Body of pancreas (tissue), 4 donors: Measurements from ENCODE around the gene F8. TPM values are rescaled to one million over a fixed set of nuclear protein-coding genes. Genes with fewer than 3 reads are reported as not detected.
"Not testable (repeated sequence)": the region's sequence is repeated elsewhere in the genome, so short reads cannot be mapped to it uniquely, and the experiment has no call there.

ENCODE experiments used
- ATAC-seq: fragments of 150-250 bp; one replicate; pipeline ENCODE4 v1.9.1; 2016
- DNase-seq, 4 donors: peaks; one replicate each; pipeline ENCODE4 v3.0.0-alpha.2; 2019
- H3K27ac ChIP-seq, 4 donors: fragments of 200-600 bp; sonication (generic); 1 replicate in 3 of 4; 2 replicates in 1 of 4; pipeline versions ENCODE4 v1.5.1 to v1.6.1; 2016 to 2019; ENCODE audit warnings: mild to moderate bottlenecking in 1 of 4, mixed read lengths in 1 of 4, moderate library complexity in 1 of 4
- H3K27me3 ChIP-seq, 2 donors: fragments of 200-600 bp; sonication (generic); one replicate each; pipeline ENCODE4 v1.6.0; 2016; ENCODE audit warnings: mild to moderate bottlenecking in 1 of 2
- H3K36me3 ChIP-seq, 2 donors: fragments of 200-600 bp; sonication (generic); replicated peaks in 1 of 2; 2 replicates each; pipeline ENCODE4 v1.5.1; 2016; ENCODE audit warnings: low read depth in 2 of 2; ENCODE audit not compliant: insufficient read depth in 1 of 2
- H3K4me1 ChIP-seq: fragments of 200-600 bp; sonication (generic); one replicate; pipeline ENCODE4 v1.6.0; 2016
- H3K4me3 ChIP-seq, 2 donors: fragments of 200-600 bp; sonication (generic); 1 replicate in 1 of 2; 2 replicates in 1 of 2; pipeline ENCODE4 v1.5.1; 2016 to 2019
- H3K9me3 ChIP-seq, 3 donors: fragments of 200-600 bp; sonication (generic); 1 replicate in 2 of 3; 2 replicates in 1 of 3; pipeline ENCODE4 v1.5.1; 2016
- POLR2A ChIP-seq, 3 donors: fragments of 450-650 bp; IDR thresholded peaks; one replicate each; pipeline ENCODE4 v1.6.1; 2016; ENCODE audit warnings: antibody characterized with exemption in 3 of 3, mild to moderate bottlenecking in 2 of 3
- WGBS, 2 donors: methylation state at CpG; one replicate each; pipeline ENCODE4 v1.1.5; 2017; 5-methylcytosine and 5-hydroxymethylcytosine counted together
- intact Hi-C: fragments of 100-400 bp; cut with DNase I; formaldehyde crosslinking; loops from one replicate; pipeline ENCODE4 v1.15.1; 2023
- total RNA-seq, 2 donors: library from RNA; depleted of rRNA; stranded (reverse); fragments of >200 nt; gene quantifications; one replicate each; pipeline ENCODE4 v1.1.0, GENCODE V29; 2016
- TF ChIP-seq, protein P1 (sequence below), 7 experiments: fragments of 450-650 bp in 4 of 7; fragments of 200-600 bp in 3 of 7; sonication (generic) in 3 of 7; IDR thresholded peaks; one replicate each; pipeline ENCODE4 v1.5.1; 2016 to 2019; ENCODE audit warnings: antibody characterized with exemption in 7 of 7

Gene F8
- total RNA-seq, 2 donors from 2014 or later, result 5.7 to 9.2 TPM

DNA sequence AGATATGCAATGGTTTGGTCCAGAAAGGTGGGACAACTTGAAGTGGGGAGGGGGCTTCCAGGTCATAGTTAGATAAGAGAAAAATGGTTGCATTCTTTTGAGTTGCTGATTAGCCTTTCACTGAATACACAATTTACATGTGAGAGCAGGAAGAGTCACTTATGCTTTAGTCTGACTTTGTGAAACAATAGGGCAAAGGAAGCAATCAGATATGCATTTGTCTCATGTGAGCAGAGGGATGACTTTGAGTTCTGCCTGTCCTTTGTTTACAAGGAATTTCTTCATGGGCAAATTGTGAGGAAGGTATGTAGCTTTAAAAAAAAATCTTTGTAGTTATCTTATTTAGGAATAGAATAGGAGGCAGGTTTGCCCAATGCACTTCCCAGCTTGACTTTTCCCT is 201.0 kb downstream of the F8 start:
- DNase-seq (no peak), ATAC-seq (no peak)
- H3K36me3 ChIP-seq, result no peaks in the 10 kb centered on the region
- no peak overlapping the region for H3K27ac ChIP-seq
- H3K27me3 ChIP-seq, result no peaks in the 10 kb centered on the region
- H3K9me3 ChIP-seq, result no peaks in the 10 kb centered on the region
- H3K4me1 ChIP-seq, result no peaks in the 10 kb centered on the region
- intact Hi-C loops, result no loop called here
- H3K4me3 ChIP-seq, result no peak overlapping the region
- no peak for TF ChIP-seq POLR2A (IDR thresholded peaks at IDR 0.05)
- TF ChIP-seq, protein P1, sequence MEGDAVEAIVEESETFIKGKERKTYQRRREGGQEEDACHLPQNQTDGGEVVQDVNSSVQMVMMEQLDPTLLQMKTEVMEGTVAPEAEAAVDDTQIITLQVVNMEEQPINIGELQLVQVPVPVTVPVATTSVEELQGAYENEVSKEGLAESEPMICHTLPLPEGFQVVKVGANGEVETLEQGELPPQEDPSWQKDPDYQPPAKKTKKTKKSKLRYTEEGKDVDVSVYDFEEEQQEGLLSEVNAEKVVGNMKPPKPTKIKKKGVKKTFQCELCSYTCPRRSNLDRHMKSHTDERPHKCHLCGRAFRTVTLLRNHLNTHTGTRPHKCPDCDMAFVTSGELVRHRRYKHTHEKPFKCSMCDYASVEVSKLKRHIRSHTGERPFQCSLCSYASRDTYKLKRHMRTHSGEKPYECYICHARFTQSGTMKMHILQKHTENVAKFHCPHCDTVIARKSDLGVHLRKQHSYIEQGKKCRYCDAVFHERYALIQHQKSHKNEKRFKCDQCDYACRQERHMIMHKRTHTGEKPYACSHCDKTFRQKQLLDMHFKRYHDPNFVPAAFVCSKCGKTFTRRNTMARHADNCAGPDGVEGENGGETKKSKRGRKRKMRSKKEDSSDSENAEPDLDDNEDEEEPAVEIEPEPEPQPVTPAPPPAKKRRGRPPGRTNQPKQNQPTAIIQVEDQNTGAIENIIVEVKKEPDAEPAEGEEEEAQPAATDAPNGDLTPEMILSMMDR (IDR thresholded peaks at IDR 0.05), result no peak

DNA sequence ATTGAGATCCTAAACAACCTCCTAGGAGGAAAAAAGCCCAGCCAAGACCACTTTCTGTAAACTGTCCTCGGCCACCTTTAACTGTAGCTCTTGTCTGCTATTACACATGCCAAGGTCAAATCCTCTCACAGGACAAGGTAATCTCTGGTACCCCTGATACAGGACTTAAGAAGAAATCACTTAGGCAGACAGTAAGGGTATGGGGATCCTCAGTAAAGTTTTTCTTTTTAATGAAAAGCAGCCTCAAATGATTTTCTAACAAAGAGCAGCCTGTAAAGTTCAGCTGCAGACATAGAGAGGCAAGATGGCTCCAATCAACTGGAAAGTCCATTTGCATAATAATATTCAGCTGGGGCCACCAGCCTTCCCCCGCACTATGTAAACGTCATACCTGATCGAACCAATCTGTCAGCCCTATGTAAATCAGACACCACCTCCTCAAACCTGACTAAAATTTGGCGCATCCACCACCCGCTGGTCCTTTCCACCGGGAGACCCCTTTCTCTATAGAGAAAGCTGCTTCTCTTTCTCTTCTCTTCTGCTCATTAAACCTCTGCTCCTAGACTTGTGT is 202.7 kb downstream of the F8 start:
- H3K4me1 ChIP-seq, result no peaks in the 10 kb centered on the region
- H3K27ac ChIP-seq, result no peak overlapping the region
- intact Hi-C loops, result no loop called here
- H3K9me3 ChIP-seq, result no peaks in the 10 kb centered on the region
- DNase-seq (no peak), ATAC-seq (no peak)
- no peaks in the 10 kb centered on the region for H3K36me3 ChIP-seq
- WGBS, 2 donors, result 89% methylated on average over 7 of the region's 7 CpGs
- no peak overlapping the region for H3K4me3 ChIP-seq
- no peaks in the 10 kb centered on the region for H3K27me3 ChIP-seq
- TF ChIP-seq, protein P1 (IDR thresholded peaks at IDR 0.05), result no peak
- no peak for TF ChIP-seq POLR2A (IDR thresholded peaks at IDR 0.05)

DNA sequence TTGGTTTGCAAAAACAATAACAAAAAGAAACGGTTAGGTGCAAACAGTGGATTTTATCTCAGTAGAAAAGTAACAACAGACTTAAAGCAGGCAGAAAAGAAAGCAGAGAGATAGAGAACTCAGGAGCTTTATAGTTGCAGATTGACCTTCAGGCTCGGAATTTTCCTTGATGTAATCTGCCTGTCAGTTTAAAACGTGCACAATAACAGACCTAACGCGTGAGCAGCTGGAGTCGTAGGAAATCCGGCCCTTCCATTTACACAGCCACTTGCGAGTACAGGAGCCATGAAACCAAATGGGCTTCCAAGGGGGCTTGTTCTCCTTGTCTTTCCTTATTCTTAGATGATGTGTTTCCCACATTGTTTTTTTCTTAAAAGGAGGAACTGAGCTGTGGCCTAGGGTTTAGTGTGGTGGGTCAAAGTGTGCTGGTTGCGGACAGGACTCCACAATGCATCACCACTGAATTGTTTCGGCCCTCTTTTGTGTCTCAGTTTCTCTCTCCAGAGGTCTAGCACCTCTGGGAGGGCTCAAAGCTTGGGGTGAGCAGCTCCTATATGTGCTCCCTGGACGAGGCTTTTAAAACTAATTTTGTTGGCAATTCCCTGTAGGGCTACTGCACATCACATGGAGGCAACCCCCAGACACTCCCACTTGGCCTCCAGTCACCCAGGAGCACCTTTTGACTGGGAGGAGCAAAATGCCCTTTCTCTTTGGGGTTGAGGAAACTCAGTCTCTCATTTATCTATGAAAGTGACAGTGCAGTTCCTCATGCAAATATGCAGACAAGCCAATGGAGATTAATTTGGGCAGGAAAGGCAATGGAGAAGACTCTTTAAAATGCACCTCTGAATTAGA is 203.4 kb downstream of the F8 start:
- no peak for TF ChIP-seq POLR2A (IDR thresholded peaks at IDR 0.05)
- TF ChIP-seq, protein P1 (IDR thresholded peaks at IDR 0.05), result no peak
- no peaks in the 10 kb centered on the region for H3K36me3 ChIP-seq
- no peaks in the 10 kb centered on the region for H3K27me3 ChIP-seq
- no peaks in the 10 kb centered on the region for H3K9me3 ChIP-seq
- H3K4me1 ChIP-seq, result no peaks in the 10 kb centered on the region
- intact Hi-C loops, result no loop called here
- WGBS, 2 donors, result 15 to 40% methylated on average over 9 to 11 of the region's 11 CpGs
- no peak overlapping the region for H3K27ac ChIP-seq
- no peak for DNase-seq
- ATAC-seq, result no peak
- H3K4me3 ChIP-seq, result no peak overlapping the region

DNA sequence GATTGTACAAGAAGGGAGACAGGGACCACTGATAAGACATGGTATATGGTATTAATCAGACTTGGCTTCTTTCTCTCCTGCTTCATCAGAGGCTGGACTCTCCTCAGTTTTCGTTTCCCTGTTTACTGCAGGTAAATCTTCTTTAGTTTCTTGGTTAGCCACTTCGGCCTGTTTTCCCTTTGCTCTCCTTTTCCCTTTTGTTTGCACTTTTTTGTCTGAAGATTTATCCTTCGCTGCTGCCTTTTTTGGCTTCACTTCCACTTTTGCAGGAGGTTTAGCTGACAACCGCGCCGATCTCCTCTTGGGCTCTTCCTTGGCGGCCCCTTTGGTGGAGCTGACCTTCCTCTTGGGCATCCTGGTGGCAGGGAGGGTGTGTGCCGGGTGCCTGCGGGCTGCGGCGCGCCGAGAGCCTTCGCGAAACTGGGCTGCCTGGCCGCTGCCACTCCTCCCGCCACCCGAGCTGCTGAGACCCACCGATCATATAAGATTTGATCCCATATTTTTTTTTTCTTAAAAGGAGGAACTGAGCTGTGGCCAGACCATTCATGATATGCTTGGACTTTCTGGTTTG is 205.4 kb downstream of the F8 start:
- H3K27me3 ChIP-seq, DNase-seq, H3K9me3 ChIP-seq, H3K4me1 ChIP-seq, intact Hi-C loops, H3K36me3 ChIP-seq, H3K4me3 ChIP-seq, ATAC-seq, H3K27ac ChIP-seq: not testable (repeated sequence)
- 89 to 97% methylated on average over 12 to 19 of the region's 19 CpGs for WGBS, 2 donors

DNA sequence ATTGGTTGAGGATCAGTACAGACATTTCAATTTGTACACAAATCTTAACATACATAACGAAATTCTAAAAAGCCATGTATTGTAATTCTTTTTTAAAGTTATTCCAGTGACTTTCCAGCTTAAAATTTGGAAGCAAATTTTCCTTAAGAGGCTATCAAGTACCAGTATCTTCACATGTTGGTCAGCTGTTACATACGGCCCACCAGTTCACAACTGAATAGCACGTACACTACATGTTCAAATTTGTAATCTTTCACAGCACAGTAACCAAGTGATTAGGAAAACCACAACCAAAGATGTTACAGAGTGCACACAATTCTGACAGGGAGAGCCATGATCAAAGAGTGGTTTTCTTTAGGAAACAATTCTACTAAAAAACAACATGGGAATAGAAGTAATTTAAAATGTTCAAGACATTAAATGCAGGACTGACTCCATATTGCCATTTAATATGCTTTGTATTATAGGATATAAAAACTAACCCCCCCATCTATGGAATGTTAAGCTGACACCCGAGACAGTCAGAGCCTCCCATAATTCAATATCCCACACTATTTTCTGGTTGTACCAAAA is 206.1 kb downstream of the F8 start:
- H3K9me3 ChIP-seq, intact Hi-C loops: not testable (repeated sequence)

More for the DNA sequence above, 206.1 kb downstream of the F8 start:
- not testable (repeated sequence) for H3K27me3 ChIP-seq, ATAC-seq, DNase-seq, H3K27ac ChIP-seq, H3K36me3 ChIP-seq, H3K4me3 ChIP-seq, H3K4me1 ChIP-seq
- 90 to 93% methylated on average over 4 of the region's 4 CpGs for WGBS, 2 donors
